A673 (cell line): Measurements from ENCODE around the gene ARL16. TPM values are rescaled to one million over a fixed set of nuclear protein-coding genes. Genes with fewer than 3 reads are reported as not detected.

Experiments
- BruUV-seq: library from RNA; stranded (reverse); fragments of 400-500 nt; replicated peaks from 2 replicates; lab custom pipeline; 2021; lab: Mats Ljungman, UMichigan
- CTCF ChIA-PET: fragments of 300-600 bp; sonication (Branson Sonifier 250); formaldehyde crosslinking; loops from one replicate; lab custom pipeline; 2022; ENCODE audit warnings: antibody characterized with exemption; lab: Charles Lee
- POLR2A ChIA-PET: fragments of 300-600 bp; sonication (Branson Sonifier 250); formaldehyde crosslinking; loops from one replicate; lab custom pipeline; 2022; ENCODE audit warnings: antibody characterized with exemption; ENCODE audit not compliant: low non-redundant PET; lab: Charles Lee
- DNase-seq: peaks from one replicate; pipeline ENCODE4 v3.0.0-alpha.2; 2015; ENCODE audit warnings: low spot score
- H3K27ac ChIP-seq: fragments of 200-600 bp; sonication (generic); 2 replicates; pipeline ENCODE4 v1.5.1; 2016; ENCODE audit warnings: mixed run types, low read depth, mild to moderate bottlenecking, mixed read lengths, antibody characterized with exemption, low read length; ENCODE audit not compliant: poor library complexity, severe bottlenecking
- H3K27me3 ChIP-seq: fragments of 200-600 bp; sonication (generic); replicated peaks from 2 replicates; pipeline ENCODE4 v1.6.1; 2017; ENCODE audit warnings: mixed run types, low read depth, mild to moderate bottlenecking, mixed read lengths, antibody characterized with exemption, low read length; ENCODE audit not compliant: insufficient read depth, poor library complexity
- H3K36me3 ChIP-seq: fragments of 200-600 bp; sonication (generic); 2 replicates; pipeline ENCODE4 v1.6.1; 2016; ENCODE audit warnings: mixed run types, mild to moderate bottlenecking, mixed read lengths, antibody characterized with exemption, low read length; ENCODE audit not compliant: insufficient read depth, poor library complexity, severe bottlenecking
- H3K4me1 ChIP-seq: fragments of 200-600 bp; sonication (generic); 2 replicates; pipeline ENCODE4 v1.6.1; 2017; ENCODE audit warnings: mixed run types, mild to moderate bottlenecking, mixed read lengths, antibody characterized with exemption, low read length; ENCODE audit not compliant: insufficient read depth, poor library complexity, severe bottlenecking
- H3K4me3 ChIP-seq: fragments of 200-600 bp; sonication (generic); 2 replicates; pipeline ENCODE4 v1.5.1; 2016; ENCODE audit warnings: low read depth, mixed run types, mild to moderate bottlenecking, mixed read lengths, low read length; ENCODE audit not compliant: poor library complexity, severe bottlenecking
- H3K9me3 ChIP-seq: fragments of 200-600 bp; sonication (generic); 2 replicates; pipeline ENCODE4 v1.6.1; 2016; ENCODE audit warnings: mixed run types, low read depth, mild to moderate bottlenecking, mixed read lengths, antibody characterized with exemption, low read length; ENCODE audit not compliant: poor library complexity, severe bottlenecking
- CTCF ChIP-seq: fragments of 300-800, 200-600 bp; sonication (generic); conservative IDR thresholded peaks from 2 replicates; pipeline ENCODE4 v1.5.1; 2017; ENCODE audit warnings: low read depth, mild to moderate bottlenecking, antibody characterized with exemption, low read length, moderate library complexity, mixed read lengths
- EZH2 ChIP-seq: fragments of 200-600 bp; sonication (generic); IDR thresholded peaks from 2 replicates; pipeline ENCODE4 v1.6.1; 2017; ENCODE audit warnings: borderline replicate concordance, low read depth, mild to moderate bottlenecking, mixed read lengths, antibody characterized with exemption, low read length; ENCODE audit not compliant: poor library complexity, severe bottlenecking
- intact Hi-C: fragments of 100-400 bp; cut with micrococcal nuclease; formaldehyde crosslinking; loops from one replicate; pipeline ENCODE4 v1.10.0; 2022; ENCODE audit not compliant: unreplicated experiment
- microRNA-seq: library from miRNA; unstranded; fragments of <30 nt; microRNA quantifications from one replicate; pipeline ENCODE4 v1.2.0, GENCODE V29; 2021
- total RNA-seq: library from RNA; stranded (reverse); gene quantifications from 2 replicates; pipeline ENCODE4 v1.2.3, GENCODE V29; 2021

Gene ARL16
- total RNA-seq, 1 experiment from 2014 or later, result 62.8 TPM

GRCh38 chr17:81631482-81631881 is 52.1 kb downstream of the ARL16 start:
- Histone ChIP-seq H3K27me3 (no peaks in the 10 kb centered on the region), H3K36me3 (peaks cover 37% of the 10 kb centered on the region), H3K27ac (no peak overlapping the region), H3K9me3 (no peaks in the 10 kb centered on the region), H3K4me3 (no peak overlapping the region), H3K4me1 (peaks cover 13% of the 10 kb centered on the region)
- POLR2A ChIA-PET, result interaction anchor here (0.6 kb wide), 2 partner anchors 19 to 58 kb away, joined by 3 to 5 read pairs; no protein-coding TSS in a partner anchor
- no peak for DNase-seq
- no peak for TF ChIP-seq EZH2
- no peak for TF ChIP-seq CTCF
- CTCF ChIA-PET, result no interaction called here
- intact Hi-C loops, result no loop called here
- BruUV-seq, result no TSS peak

Small RNAs within 50 kb of the gene (microRNA-seq; reads per million reads assigned to microRNA genes)
- 1.9 reads per million for gene MIR6786

Other genes with a start within 250 kb of the ARL16 start
- 2,855 and 3,247 TPM in 2 replicates for gene ACTG1, start 171.0 kb downstream of the ARL16 start, total RNA-seq
- 0.26 and 0.31 TPM in 2 replicates for gene FSCN2, start 155.4 kb downstream of the ARL16 start, total RNA-seq
- gene FAAP100, start 131.4 kb downstream of the ARL16 start, total RNA-seq, result 49.4 and 49.5 TPM in 2 replicates
- gene NPLOC4, start 46.7 kb downstream of the ARL16 start, total RNA-seq, result 188 and 195 TPM in 2 replicates
- gene TSPAN10, start 46.6 kb downstream of the ARL16 start, total RNA-seq, result 0.74 and 1.1 TPM in 2 replicates
- gene PDE6G, start 27.3 kb downstream of the ARL16 start, total RNA-seq, result 0.43 and 0.52 TPM in 2 replicates
- 36.1 and 44.6 TPM in 2 replicates for gene OXLD1, start 17.2 kb downstream of the ARL16 start, total RNA-seq
- gene CCDC137, start 17.1 kb downstream of the ARL16 start, total RNA-seq, result 52.8 and 56.3 TPM in 2 replicates
- 145 and 187 TPM in 2 replicates for gene HGS, start 214 bp upstream of the ARL16 start, total RNA-seq
- gene MRPL12, start 19.6 kb upstream of the ARL16 start, total RNA-seq, result 184 and 186 TPM in 2 replicates
- 46.8 and 56.2 TPM in 2 replicates for gene SLC25A10, start 28.5 kb upstream of the ARL16 start, total RNA-seq
- not detected in 2 replicates for gene GCGR, start 120.4 kb upstream of the ARL16 start, total RNA-seq
- 126 and 130 TPM in 2 replicates for gene MCRIP1, start 149.5 kb upstream of the ARL16 start, total RNA-seq
- gene PPP1R27, start 151.3 kb upstream of the ARL16 start, total RNA-seq, result not detected in 2 replicates
- gene P4HB, start 176.7 kb upstream of the ARL16 start, total RNA-seq, result 491 and 503 TPM in 2 replicates
- gene ARHGDIA, start 187.5 kb upstream of the ARL16 start, total RNA-seq, result 568 and 667 TPM in 2 replicates
- gene ALYREF, start 207.8 kb upstream of the ARL16 start, total RNA-seq, result 251 and 258 TPM in 2 replicates
- gene ANAPC11, start 207.9 kb upstream of the ARL16 start, total RNA-seq, result 128 and 138 TPM in 2 replicates
- 0.75 and 0.87 TPM in 2 replicates for gene NPB, start 218.4 kb upstream of the ARL16 start, total RNA-seq
- 55.4 and 58.3 TPM in 2 replicates for gene PCYT2, start 227.6 kb upstream of the ARL16 start, total RNA-seq
- gene SIRT7, start 234.4 kb upstream of the ARL16 start, total RNA-seq, result 34.8 and 36.6 TPM in 2 replicates
- gene MAFG, start 243.9 kb upstream of the ARL16 start, total RNA-seq, result 46.7 and 49.7 TPM in 2 replicates